Subcutaneous adipose tissue (tissue), 4 donors: Measurements from ENCODE around the gene MS4A6E. TPM values are rescaled to one million over a fixed set of nuclear protein-coding genes. Genes with fewer than 3 reads are reported as not detected.

Source experiments
- CTCF ChIP-seq: fragments of 450-650 bp; IDR thresholded peaks from one replicate; pipeline ENCODE4 v1.5.1; 2016; ENCODE audit warnings: low read depth, mild to moderate bottlenecking, control low read depth, antibody characterized with exemption, moderate library complexity
- total RNA-seq, 4 donors: library from RNA; depleted of rRNA; stranded (reverse); fragments of >200 nt; gene quantifications; one replicate each; pipeline ENCODE4 v1.1.0, GENCODE V29; 2016

The MS4A6E gene
- total RNA-seq, 4 donors from 2014 or later = 2.1 to 144 (median 3.4) TPM

- no peak for TF ChIP-seq CTCF
These were observed 8.3 kb upstream of the MS4A6E start for GRCh38 chr11:60318726-60319125.

GRCh38 chr11:60321051-60321450 lies 6.0 kb upstream of the MS4A6E start:
- no peak for TF ChIP-seq CTCF

- TF ChIP-seq CTCF = no peak
These were observed 1.4 kb downstream of the MS4A6E start for GRCh38 chr11:60328460-60328859.

GRCh38 chr11:60332846-60333245 lies 5.8 kb downstream of the MS4A6E start:
- TF ChIP-seq CTCF = no peak

GRCh38 chr11:60334005-60334620 lies 7.1 kb downstream of the MS4A6E start:
- TF ChIP-seq CTCF = no peak

- no peak for TF ChIP-seq CTCF
These were observed 9.8 kb downstream of the MS4A6E start for GRCh38 chr11:60336767-60337391.

- no peak for TF ChIP-seq CTCF
These were observed 11.0 kb downstream of the MS4A6E start for GRCh38 chr11:60338053-60338452.
